AG04450 (cell line): ENCODE results near the gene CEACAM21. TPM values are rescaled to one million over a fixed set of nuclear protein-coding genes. Genes with fewer than 3 reads are reported as not detected.

Experiments used
- CTCF ChIA-PET: fragments of 300-600, 350-600 bp; formaldehyde crosslinking; extraction: SDS; loops from one replicate; lab custom pipeline; 2022; ENCODE audit warnings: antibody characterized with exemption, inconsistent platforms; lab: Charles Lee
- POLR2A ChIA-PET: fragments of 350-600 bp; formaldehyde crosslinking; extraction: SDS; loops from one replicate; lab custom pipeline; 2021; ENCODE audit warnings: antibody characterized with exemption, inconsistent platforms; lab: Yijun Ruan, JAX
- DNase-seq: peaks from one replicate; pipeline ENCODE4 v3.0.0-alpha.2; 2011; ENCODE audit warnings: low read depth, low spot score
- H3K27ac ChIP-seq: one replicate; pipeline ENCODE4 v1.5.1; 2012; ENCODE audit warnings: low read depth, low read length, control low read depth
- H3K27me3 ChIP-seq: one replicate; pipeline ENCODE4 v1.6.0; 2012; ENCODE audit warnings: low read length; ENCODE audit not compliant: control insufficient read depth, insufficient read depth
- H3K4me3 ChIP-seq: 2 replicates; pipeline ENCODE4 v1.5.1; 2011; ENCODE audit warnings: mild to moderate bottlenecking, low read depth, low read length, control low read depth
- H3K9me3 ChIP-seq: 2 replicates; pipeline ENCODE4 v1.5.1; 2012; ENCODE audit warnings: low read length; ENCODE audit not compliant: control insufficient read depth, insufficient read depth
- CTCF ChIP-seq: IDR thresholded peaks from 2 replicates; pipeline ENCODE4 v1.5.1; 2011; ENCODE audit warnings: low read depth, low read length, control low read depth, inconsistent platforms
- polyA plus RNA-seq: library from polyadenylated mRNA; depleted of rRNA; stranded (reverse); fragments of >200 nt; gene quantifications from 2 replicates; pipeline ENCODE4 v1.2.3, GENCODE V29; 2011

Gene CEACAM21
- polyA plus RNA-seq, 1 experiment = not detected

- H3K4me3 ChIP-seq = no peak overlapping the region
- no peak overlapping the region for H3K27ac ChIP-seq
- TF ChIP-seq CTCF = no peak
- CTCF ChIA-PET = interaction anchor here (5.6 kb wide), 1 partner anchor 86 kb away, joined by 43 read pairs; no protein-coding TSS in a partner anchor
- peaks cover 8% of the 10 kb centered on the region for H3K27me3 ChIP-seq
- DNase-seq = no peak
- POLR2A ChIA-PET = no interaction called here
- no peaks in the 10 kb centered on the region for H3K9me3 ChIP-seq
Observed at GRCh38 chr19:41535029-41535622, 40.8 kb upstream of the CEACAM21 start.

- no peak for DNase-seq
- Histone ChIP-seq H3K9me3 (no peaks in the 10 kb centered on the region), H3K4me3 (no peak overlapping the region), H3K27me3 (peaks cover 9% of the 10 kb centered on the region), H3K27ac (no peak overlapping the region)
- TF ChIP-seq CTCF = peak; percentile 62
- CTCF ChIA-PET = interaction anchor here (0.5 to 5.6 kb wide), 4 partner anchors 9 to 205 kb away, joined by 3 to 43 read pairs (median 6); no protein-coding TSS in a partner anchor
- POLR2A ChIA-PET = no interaction called here
Observed at GRCh38 chr19:41537789-41538188, 38.2 kb upstream of the CEACAM21 start.

GRCh38 chr19:41540041-41540695, 35.8 kb upstream of the CEACAM21 start:
- H3K27ac ChIP-seq = no peak overlapping the region
- DNase-seq = no peak
- H3K4me3 ChIP-seq = no peak overlapping the region
- POLR2A ChIA-PET = no interaction called here
- no peaks in the 10 kb centered on the region for H3K9me3 ChIP-seq
- H3K27me3 ChIP-seq = peaks cover 12% of the 10 kb centered on the region
- no peak for TF ChIP-seq CTCF
- CTCF ChIA-PET = interaction anchor here (0.8 to 5.6 kb wide), 2 partner anchors 8 to 91 kb away, joined by 3 to 43 read pairs; no protein-coding TSS in a partner anchor

GRCh38 chr19:41541990-41542584, 33.9 kb upstream of the CEACAM21 start:
- H3K27me3 ChIP-seq = peaks cover 14% of the 10 kb centered on the region
- H3K4me3 ChIP-seq = no peak overlapping the region
- peak; percentile 53 for TF ChIP-seq CTCF
- POLR2A ChIA-PET = no interaction called here
- CTCF ChIA-PET = interaction anchor here (0.6 to 1.6 kb wide), 6 partner anchors 16 to 30 kb away, joined by 3 to 5 read pairs (median 3); no protein-coding TSS in a partner anchor
- no peak for DNase-seq
- no peak overlapping the region for H3K27ac ChIP-seq
- no peaks in the 10 kb centered on the region for H3K9me3 ChIP-seq
